Progenitor cell of endocrine pancreas (in vitro differentiated cells): Measurements from ENCODE around the gene PLAC8L1. TPM values are rescaled to one million over a fixed set of nuclear protein-coding genes. Genes with fewer than 3 reads are reported as not detected.
"Not testable (repeated sequence)": the region's sequence is repeated elsewhere in the genome, so short reads cannot be mapped to it uniquely, and the experiment has no call there.

Experiments
- DNase-seq: peaks from one replicate; pipeline ENCODE4 v3.0.0; 2021; ENCODE audit warnings: low spot score; ENCODE audit not compliant: unreplicated experiment
- H3K27ac Mint-ChIP-seq: 2 replicates; pipeline ENCODE4 v1.8.0; 2021; ENCODE audit warnings: mild to moderate bottlenecking, moderate library complexity, mixed read lengths
- H3K27me3 Mint-ChIP-seq: 2 replicates; pipeline ENCODE4 v1.8.0; 2021; ENCODE audit warnings: mixed read lengths
- H3K36me3 Mint-ChIP-seq: 2 replicates; pipeline ENCODE4 v1.8.0; 2022; ENCODE audit warnings: mixed read lengths; ENCODE audit not compliant: insufficient read depth
- H3K4me1 Mint-ChIP-seq: 2 replicates; pipeline ENCODE4 v1.8.0; 2021; ENCODE audit warnings: low read depth, mixed read lengths
- H3K4me3 Mint-ChIP-seq: 2 replicates; pipeline ENCODE4 v1.8.0; 2021; ENCODE audit warnings: low read depth, mild to moderate bottlenecking, moderate library complexity, mixed read lengths
- H3K9me3 Mint-ChIP-seq: 2 replicates; pipeline ENCODE4 v1.8.0; 2021; ENCODE audit warnings: low read depth, mixed read lengths
- total RNA-seq: library from RNA; stranded (reverse); gene quantifications from 2 replicates; pipeline ENCODE4 v1.2.1, GENCODE V29; 2021
- TF ChIP-seq, protein P1 (sequence below): fragments of 200-600 bp; sonication (generic); IDR thresholded peaks from one replicate; pipeline ENCODE4 v1.5.0; 2021; ENCODE audit warnings: antibody characterized with exemption, mild to moderate bottlenecking; ENCODE audit not compliant: unreplicated experiment

Gene PLAC8L1
- total RNA-seq, 1 donor from 2014 or later, result 2.0 TPM

DNA sequence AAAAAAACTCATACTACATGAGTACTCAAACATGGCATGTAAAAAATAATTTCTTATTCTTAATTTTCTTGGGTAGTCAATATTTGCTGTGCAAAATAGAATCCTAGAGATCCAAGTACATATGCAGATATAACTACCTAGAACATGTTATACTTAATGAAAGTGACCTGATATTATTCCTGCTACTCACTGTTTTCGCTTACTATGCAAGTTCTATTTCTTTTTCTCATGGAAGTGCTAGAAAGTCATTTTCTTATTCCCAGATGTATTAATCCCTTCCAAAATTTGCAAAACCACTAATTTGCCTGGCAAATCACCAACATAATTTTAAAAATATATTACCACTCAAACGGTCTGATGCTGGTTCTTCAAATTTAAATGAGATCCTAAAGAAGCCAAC lies 19.2 kb upstream of the PLAC8L1 start:
- TF ChIP-seq, protein P1, sequence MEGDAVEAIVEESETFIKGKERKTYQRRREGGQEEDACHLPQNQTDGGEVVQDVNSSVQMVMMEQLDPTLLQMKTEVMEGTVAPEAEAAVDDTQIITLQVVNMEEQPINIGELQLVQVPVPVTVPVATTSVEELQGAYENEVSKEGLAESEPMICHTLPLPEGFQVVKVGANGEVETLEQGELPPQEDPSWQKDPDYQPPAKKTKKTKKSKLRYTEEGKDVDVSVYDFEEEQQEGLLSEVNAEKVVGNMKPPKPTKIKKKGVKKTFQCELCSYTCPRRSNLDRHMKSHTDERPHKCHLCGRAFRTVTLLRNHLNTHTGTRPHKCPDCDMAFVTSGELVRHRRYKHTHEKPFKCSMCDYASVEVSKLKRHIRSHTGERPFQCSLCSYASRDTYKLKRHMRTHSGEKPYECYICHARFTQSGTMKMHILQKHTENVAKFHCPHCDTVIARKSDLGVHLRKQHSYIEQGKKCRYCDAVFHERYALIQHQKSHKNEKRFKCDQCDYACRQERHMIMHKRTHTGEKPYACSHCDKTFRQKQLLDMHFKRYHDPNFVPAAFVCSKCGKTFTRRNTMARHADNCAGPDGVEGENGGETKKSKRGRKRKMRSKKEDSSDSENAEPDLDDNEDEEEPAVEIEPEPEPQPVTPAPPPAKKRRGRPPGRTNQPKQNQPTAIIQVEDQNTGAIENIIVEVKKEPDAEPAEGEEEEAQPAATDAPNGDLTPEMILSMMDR, result no peak
- no peak overlapping the region for H3K27ac Mint-ChIP-seq
- no peaks in the 10 kb centered on the region for H3K9me3 Mint-ChIP-seq
- no peak overlapping the region for H3K4me3 Mint-ChIP-seq
- DNase-seq, result no peak
- no peaks in the 10 kb centered on the region for H3K27me3 Mint-ChIP-seq
- no peaks in the 10 kb centered on the region for H3K4me1 Mint-ChIP-seq
- H3K36me3 Mint-ChIP-seq, result peaks cover 37% of the 10 kb centered on the region

DNA sequence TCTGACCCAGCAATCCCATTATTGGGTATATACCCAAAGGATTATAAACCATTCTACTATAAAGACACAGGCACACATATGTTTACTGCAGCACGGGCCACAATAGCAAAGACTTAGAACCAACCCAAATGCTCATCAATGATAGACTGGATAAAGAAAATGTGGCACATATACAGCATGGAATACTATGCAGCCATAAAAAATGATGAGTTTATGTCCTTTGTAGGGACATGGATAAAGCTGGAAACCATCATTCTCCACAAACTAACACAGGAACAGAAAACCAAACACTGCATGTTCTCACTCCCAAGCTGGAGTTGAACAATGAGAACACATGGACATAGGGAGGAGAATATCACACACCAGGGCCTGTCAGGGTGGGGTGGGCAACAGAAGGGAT lies 16.1 kb upstream of the PLAC8L1 start:
- not testable (repeated sequence) for H3K4me3 Mint-ChIP-seq, H3K27ac Mint-ChIP-seq, DNase-seq, H3K27me3 Mint-ChIP-seq, H3K9me3 Mint-ChIP-seq, H3K4me1 Mint-ChIP-seq
- peaks cover 44% of the 10 kb centered on the region for H3K36me3 Mint-ChIP-seq

DNA sequence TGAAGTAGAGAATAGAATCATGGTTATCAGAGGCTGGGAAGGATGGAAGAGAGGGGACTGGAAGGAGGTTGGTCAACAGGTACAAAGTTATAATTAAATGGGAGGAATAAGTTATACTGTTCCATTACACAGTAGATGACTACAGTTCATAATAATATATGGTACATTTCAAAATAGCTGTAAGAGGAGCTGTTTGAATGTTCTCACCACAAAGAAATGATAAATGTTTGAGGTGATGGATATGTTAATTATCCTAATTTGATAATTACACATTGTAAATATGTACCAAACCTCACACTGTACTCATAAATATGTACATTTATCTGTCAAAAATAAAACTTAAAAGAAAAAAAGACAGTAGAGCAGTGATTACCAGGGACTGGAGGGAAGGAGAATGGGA lies 12.9 kb upstream of the PLAC8L1 start:
- TF ChIP-seq, protein P1, result no peak
- peaks cover 41% of the 10 kb centered on the region for H3K36me3 Mint-ChIP-seq
- H3K27ac Mint-ChIP-seq, result no peak overlapping the region
- H3K27me3 Mint-ChIP-seq, result no peaks in the 10 kb centered on the region
- DNase-seq, result no peak
- H3K4me3 Mint-ChIP-seq, result no peak overlapping the region
- H3K4me1 Mint-ChIP-seq, result no peaks in the 10 kb centered on the region
- H3K9me3 Mint-ChIP-seq, result no peaks in the 10 kb centered on the region

DNA sequence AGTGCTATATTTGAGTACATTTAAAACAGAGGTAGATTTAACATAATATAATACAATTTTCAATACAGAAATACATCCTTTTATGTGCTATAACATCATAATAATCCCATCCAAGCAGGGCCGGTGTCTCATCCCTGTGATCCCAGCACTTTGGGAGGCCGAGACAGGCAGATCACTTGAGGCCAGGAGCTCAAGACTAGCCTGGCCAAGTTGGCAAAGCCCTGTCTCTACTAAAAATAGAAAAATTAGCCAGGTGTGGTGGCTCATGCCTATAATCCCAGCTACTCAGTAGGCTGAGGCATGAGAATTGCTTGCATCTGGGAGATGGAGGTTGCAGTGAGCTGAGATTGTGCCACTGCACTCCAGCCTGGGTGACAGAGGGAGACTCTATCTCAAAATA lies 11.8 kb upstream of the PLAC8L1 start:
- peaks cover 38% of the 10 kb centered on the region for H3K36me3 Mint-ChIP-seq
- not testable (repeated sequence) for DNase-seq, H3K27me3 Mint-ChIP-seq, H3K27ac Mint-ChIP-seq, H3K9me3 Mint-ChIP-seq, H3K4me3 Mint-ChIP-seq, H3K4me1 Mint-ChIP-seq

DNA sequence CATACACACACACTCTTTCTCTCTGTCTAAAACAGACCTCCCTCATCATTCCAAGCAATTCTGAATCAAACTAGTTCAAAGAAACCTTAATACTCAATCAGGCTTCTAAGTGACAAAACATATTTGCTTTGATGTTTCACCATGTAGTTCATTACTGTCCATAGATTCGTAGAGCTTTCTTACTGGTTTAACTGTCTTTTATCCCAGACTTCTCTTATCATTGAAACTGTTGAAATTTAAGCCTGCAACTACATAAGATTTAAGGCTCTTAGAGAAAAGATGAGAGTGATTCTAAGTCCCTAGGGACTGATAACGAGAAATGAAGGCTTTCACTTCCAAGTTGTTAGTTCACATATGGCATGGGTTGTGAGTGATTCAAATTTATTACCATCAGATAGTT lies 11.0 kb upstream of the PLAC8L1 start:
- H3K4me3 Mint-ChIP-seq, result no peak overlapping the region
- peaks cover 34% of the 10 kb centered on the region for H3K36me3 Mint-ChIP-seq
- no peaks in the 10 kb centered on the region for H3K27me3 Mint-ChIP-seq
- H3K9me3 Mint-ChIP-seq, result no peaks in the 10 kb centered on the region
- no peak for DNase-seq
- TF ChIP-seq, protein P1, result no peak
- no peaks in the 10 kb centered on the region for H3K4me1 Mint-ChIP-seq
- H3K27ac Mint-ChIP-seq, result no peak overlapping the region

DNA sequence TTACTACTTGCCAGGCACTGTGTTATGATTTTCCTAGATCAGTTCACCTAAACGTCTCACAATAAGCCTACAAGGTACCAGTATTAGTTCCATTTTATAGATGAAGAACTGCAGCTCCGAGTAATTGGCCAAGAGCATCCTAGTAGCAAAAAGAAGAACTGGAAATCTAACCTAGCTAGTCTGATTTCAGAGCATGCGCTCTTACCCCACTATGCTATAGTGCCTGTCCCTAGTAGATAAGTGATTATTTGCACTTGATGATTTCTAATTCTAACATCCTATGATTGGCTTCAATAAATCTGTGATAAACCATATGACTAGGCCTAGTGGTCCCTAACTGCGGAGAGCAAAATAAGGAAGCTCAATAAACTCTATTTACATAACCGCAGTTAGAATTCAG lies 7.1 kb upstream of the PLAC8L1 start:
- no peak for DNase-seq
- no peak overlapping the region for H3K27ac Mint-ChIP-seq
- peaks cover 13% of the 10 kb centered on the region for H3K36me3 Mint-ChIP-seq
- no peak overlapping the region for H3K4me3 Mint-ChIP-seq
- no peaks in the 10 kb centered on the region for H3K4me1 Mint-ChIP-seq
- TF ChIP-seq, protein P1, result no peak
- H3K9me3 Mint-ChIP-seq, result no peaks in the 10 kb centered on the region
- H3K27me3 Mint-ChIP-seq, result no peaks in the 10 kb centered on the region
